MM.1S (cell line): ENCODE data around the gene PFN3.
A peak's percentile ranks its signal among the peaks of the same experiment; 100 is the strongest.
"Not testable (repeated sequence)": the region's sequence is repeated elsewhere in the genome, so short reads cannot be mapped to it uniquely, and the experiment has no call there.

Experiments used
- DNase-seq: peaks from one replicate; pipeline ENCODE4 v3.0.0-alpha.2; 2015
- H2AFZ ChIP-seq: fragments of 300-600 bp; sonication (generic); 2 replicates; pipeline ENCODE4 v1.6.0; 2016; ENCODE audit warnings: antibody characterized with exemption, low read length
- H3F3A ChIP-seq: fragments of 300-600 bp; sonication (generic); 2 replicates; pipeline ENCODE4 v1.6.1; 2016; ENCODE audit warnings: mild to moderate bottlenecking, antibody characterized with exemption, low read length, moderate library complexity, mixed read lengths; ENCODE audit not compliant: insufficient read depth
- H3K27ac ChIP-seq: fragments of 300-600 bp; sonication (generic); 2 replicates; pipeline ENCODE4 v1.5.1; 2016; ENCODE audit warnings: mild to moderate bottlenecking, low read length
- H3K27me3 ChIP-seq: fragments of 300-600 bp; sonication (generic); replicated peaks from 2 replicates; pipeline ENCODE4 v1.6.0; 2016; ENCODE audit warnings: low read length; ENCODE audit not compliant: insufficient read depth
- H3K36me3 ChIP-seq: fragments of 300-600 bp; sonication (generic); replicated peaks from 2 replicates; pipeline ENCODE4 v1.6.1; 2016; ENCODE audit warnings: mild to moderate bottlenecking, low read length, mixed read lengths; ENCODE audit not compliant: insufficient read depth
- H3K4me1 ChIP-seq: fragments of 300-600 bp; sonication (generic); 2 replicates; pipeline ENCODE4 v1.6.1; 2016; ENCODE audit warnings: low read length, mixed read lengths
- H3K4me2 ChIP-seq: fragments of 300-600 bp; sonication (generic); 2 replicates; pipeline ENCODE4 v1.6.0; 2016; ENCODE audit warnings: low read depth, low read length
- H3K4me3 ChIP-seq: fragments of 300-600 bp; sonication (generic); 2 replicates; pipeline ENCODE4 v1.5.1; 2016; ENCODE audit warnings: low read length, mixed read lengths
- H3K79me2 ChIP-seq: fragments of 300-600 bp; sonication (generic); 2 replicates; pipeline ENCODE4 v1.6.1; 2016; ENCODE audit warnings: mixed run types, low read length, mixed read lengths
- H3K9ac ChIP-seq: fragments of 300-600 bp; sonication (generic); 2 replicates; pipeline ENCODE4 v1.6.1; 2016; ENCODE audit warnings: low read length, mixed read lengths
- H3K9me2 ChIP-seq: fragments of 300-600 bp; sonication (generic); replicated peaks from 2 replicates; pipeline ENCODE4 v1.6.1; 2016; ENCODE audit warnings: mild to moderate bottlenecking, low read length, mixed read lengths; ENCODE audit not compliant: insufficient read depth
- H3K9me3 ChIP-seq: fragments of 300-600 bp; sonication (generic); replicated peaks from 2 replicates; pipeline ENCODE4 v1.6.1; 2016; ENCODE audit warnings: mild to moderate bottlenecking, low read length, mixed read lengths; ENCODE audit not compliant: insufficient read depth
- H4K20me1 ChIP-seq: fragments of 300-600 bp; sonication (generic); 2 replicates; pipeline ENCODE4 v1.6.1; 2016; ENCODE audit warnings: mild to moderate bottlenecking, low read length, moderate library complexity, mixed read lengths; ENCODE audit not compliant: insufficient read depth
- CTCF ChIP-seq: fragments of 300-600 bp; sonication (generic); IDR thresholded peaks from 2 replicates; pipeline ENCODE4 v1.5.1; 2016; ENCODE audit warnings: antibody characterized with exemption, low read length, mixed read lengths
- EZH2 ChIP-seq: fragments of 300-600 bp; sonication (generic); optimal IDR thresholded peaks from 2 replicates; pipeline ENCODE3; 2017; ENCODE audit warnings: low read depth, mild to moderate bottlenecking, antibody characterized with exemption, low read length, mixed read lengths
- EZH2phosphoT487 ChIP-seq: fragments of 300-600 bp; sonication (generic); IDR thresholded peaks from 2 replicates; pipeline ENCODE4 v1.6.1; 2018; ENCODE audit warnings: antibody characterized with exemption, low read length

The PFN3 gene

GRCh38 chr5:177362292-177362609, 38.2 kb downstream of the PFN3 start:
- peak overlapping the region; percentile 6; the same call in 1 of the 2 replicates for H3K27ac ChIP-seq
- TF ChIP-seq CTCF (no peak), EZH2 (no peak), EZH2phosphoT487 (no peak)
- H3K9ac ChIP-seq, result no peak overlapping the region
- peaks cover 38% of the 10 kb centered on the region for H3K4me1 ChIP-seq
- H3K79me2 ChIP-seq, result peaks cover 55% of the 10 kb centered on the region
- H4K20me1 ChIP-seq, result 0 out of 2 replicates have a peak, but pooled peaks cover 6% of the 10 kb centered on the region
- H3K9me2 ChIP-seq, result no peaks in the 10 kb centered on the region
- peak overlapping the region; percentile 97 for H3K4me2 ChIP-seq
- no peaks in the 10 kb centered on the region for H3K36me3 ChIP-seq
- DNase-seq, result no peak
- H2AFZ ChIP-seq, result no peak overlapping the region
- H3K4me3 ChIP-seq, result peak overlapping the region; percentile 61; the same call in 1 of the 2 replicates
- no peaks in the 10 kb centered on the region for H3K9me3 ChIP-seq
- peaks cover 14% of the 10 kb centered on the region; the same call in 1 of the 2 replicates for H3F3A ChIP-seq
- H3K27me3 ChIP-seq, result no peaks in the 10 kb centered on the region

- H3K79me2 ChIP-seq, result peaks cover 55% of the 10 kb centered on the region
These were observed 38.8 kb downstream of the PFN3 start for GRCh38 chr5:177361418-177362291.

GRCh38 chr5:177360740-177361139, 39.7 kb downstream of the PFN3 start:
- DNase-seq, H3K27ac ChIP-seq, H3K4me2 ChIP-seq, H3K9ac ChIP-seq, H3K9me3 ChIP-seq, H3K27me3 ChIP-seq, H3K9me2 ChIP-seq, H3K4me3 ChIP-seq, H4K20me1 ChIP-seq, H3K36me3 ChIP-seq, H2AFZ ChIP-seq: not testable (repeated sequence)
- Histone ChIP-seq H3F3A (peaks cover 14% of the 10 kb centered on the region; the same call in 1 of the 2 replicates), H3K79me2 (peaks cover 55% of the 10 kb centered on the region), H3K4me1 (peaks cover 53% of the 10 kb centered on the region)

More at GRCh38 chr5:177361418-177362291, 38.8 kb downstream of the PFN3 start:
- no peaks in the 10 kb centered on the region for H3K27me3 ChIP-seq
- peak overlapping the region; percentile 97 for H3K4me2 ChIP-seq
- no peaks in the 10 kb centered on the region for H3K36me3 ChIP-seq
- no peaks in the 10 kb centered on the region for H3K9me3 ChIP-seq
- H3K4me3 ChIP-seq, result no peak overlapping the region
- peaks cover 14% of the 10 kb centered on the region; the same call in 1 of the 2 replicates for H3F3A ChIP-seq
- 0 out of 2 replicates have a peak, but pooled peaks have one; percentile 7 for TF ChIP-seq CTCF
- TF ChIP-seq EZH2, result no peak
- H3K4me1 ChIP-seq, result peaks cover 44% of the 10 kb centered on the region
- 0 out of 2 replicates have a peak, but pooled peaks cover 6% of the 10 kb centered on the region for H4K20me1 ChIP-seq
- peak; percentile 46 for DNase-seq
- no peaks in the 10 kb centered on the region for H3K9me2 ChIP-seq
- no peak overlapping the region for H2AFZ ChIP-seq
- H3K9ac ChIP-seq, result no peak overlapping the region
- H3K27ac ChIP-seq, result peak overlapping the region; percentile 6; the same call in 1 of the 2 replicates

- Histone ChIP-seq H3K9me2 (no peaks in the 10 kb centered on the region), H3F3A (peaks cover 14% of the 10 kb centered on the region; the same call in 1 of the 2 replicates), H3K9me3 (no peaks in the 10 kb centered on the region), H4K20me1 (0 out of 2 replicates have a peak, but pooled peaks cover 6% of the 10 kb centered on the region), H3K27ac (no peak overlapping the region), H3K27me3 (no peaks in the 10 kb centered on the region), H3K9ac (no peak overlapping the region), H3K4me1 (peaks cover 55% of the 10 kb centered on the region), H3K79me2 (peaks cover 55% of the 10 kb centered on the region), H2AFZ (no peak overlapping the region), H3K4me3 (no peak overlapping the region), H3K36me3 (no peaks in the 10 kb centered on the region), H3K4me2 (peak overlapping the region; percentile 91; the same call in 1 of the 2 replicates)
- no peak for DNase-seq
- TF ChIP-seq CTCF, result no peak
- TF ChIP-seq EZH2phosphoT487, result no peak
- TF ChIP-seq EZH2, result no peak
These were observed 40.6 kb downstream of the PFN3 start for GRCh38 chr5:177359860-177360259.
